Posterior vena cava (tissue), 2 donors: ENCODE measurements around the gene TMTC1. TPM values are rescaled to one million over a fixed set of nuclear protein-coding genes. Genes with fewer than 3 reads are reported as not detected.

Experiments used
- DNase-seq: peaks from one replicate; pipeline ENCODE4 v3.0.0-alpha.2; 2020; ENCODE audit warnings: low spot score
- intact Hi-C, 2 donors: fragments of 100-400 bp; cut with DNase I; formaldehyde crosslinking; loops; one replicate each; pipeline versions ENCODE4 v1.14.1 to v1.14.2; 2022 to 2023
- total RNA-seq, 2 donors: library from RNA; stranded (reverse); fragmentation: NEBNext Ultra II Directional; extraction: Animal tissue kit (Norgen Biotek cat#: 25700); gene quantifications; one replicate each; pipeline ENCODE4 v1.2.1, GENCODE V29; 2021
- donor health status: DM: yes; HTN: yes; CAD: no.
- donor health status: DM: yes; HTN: yes; CAD: no.

The TMTC1 gene
- total RNA-seq, 2 donors from 2014 or later: 54.7 to 63.8 TPM

- DNase-seq: no peak
- intact Hi-C loops: no loop called here
These were observed 56.9 kb downstream of the TMTC1 start for GRCh38 chr12:29726741-29727348.

DNA sequence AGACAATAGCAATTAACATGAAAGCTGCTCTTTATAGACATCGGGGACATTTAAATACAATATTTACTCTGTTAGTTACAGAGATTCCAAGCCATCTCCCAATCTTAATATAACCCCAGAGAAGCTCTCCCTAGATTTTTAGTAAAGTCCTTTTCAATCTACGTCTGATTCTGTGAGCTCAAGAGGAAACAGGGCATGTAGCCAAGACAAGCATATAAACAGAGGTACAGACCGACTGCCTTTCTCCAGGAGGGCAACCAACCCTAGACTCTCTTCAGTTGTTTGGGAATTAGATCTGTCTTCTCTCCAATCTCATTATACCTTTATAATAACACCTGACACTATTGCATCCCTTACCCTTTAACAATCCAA, 57.4 kb downstream of the TMTC1 start:
- no peak for DNase-seq
- intact Hi-C loops: no loop called here

GRCh38 chr12:29725587-29726320, 58.0 kb downstream of the TMTC1 start:
- intact Hi-C loops: no loop called here
- DNase-seq: no peak

- DNase-seq: no peak
- intact Hi-C loops: no loop called here
These were observed 61.6 kb downstream of the TMTC1 start for GRCh38 chr12:29722164-29722563.

DNA sequence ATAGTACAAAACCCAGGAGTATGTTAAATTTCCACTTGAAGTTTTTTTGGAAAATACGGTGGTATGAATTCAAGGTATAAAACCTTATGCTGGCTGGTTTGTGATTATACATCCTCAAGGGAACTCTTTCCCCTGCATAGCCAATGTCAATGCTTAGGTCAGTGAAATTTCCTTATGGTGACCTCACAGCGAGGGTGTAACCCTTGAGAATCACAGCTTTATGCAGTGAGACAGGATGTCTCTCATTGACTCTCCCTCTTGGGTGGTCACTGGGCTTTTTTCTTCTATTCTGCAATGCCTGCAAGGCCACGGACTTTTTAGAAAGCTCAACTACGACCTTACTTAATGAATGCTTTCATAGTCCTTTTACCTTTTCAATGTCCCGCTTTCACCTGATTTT, 64.4 kb downstream of the TMTC1 start:
- intact Hi-C loops: no loop called here
- DNase-seq: no peak

DNA sequence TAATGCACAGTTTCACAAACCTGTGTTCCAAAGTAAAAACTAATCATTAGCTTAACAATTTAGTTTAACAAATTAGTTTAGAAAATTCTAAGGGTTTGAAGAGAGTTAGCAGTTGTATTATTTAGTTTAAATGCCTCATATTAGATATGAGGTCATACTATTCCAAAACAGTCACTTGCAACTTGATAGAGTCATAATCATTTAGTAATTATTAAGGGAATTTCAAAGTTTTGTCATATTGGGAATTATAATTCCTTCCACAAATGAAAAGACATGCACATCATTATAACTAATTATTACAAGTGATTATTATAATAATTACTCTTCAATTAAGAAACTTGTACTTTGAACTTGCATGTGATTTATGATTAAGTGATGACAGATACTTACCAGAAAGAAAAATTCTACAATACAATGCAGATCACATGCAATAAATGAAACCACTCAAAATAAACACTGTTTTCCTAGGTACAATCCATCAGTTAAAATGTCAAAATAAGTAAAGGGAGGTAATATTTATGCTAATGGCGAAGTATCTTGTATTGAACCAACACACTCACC, 66.1 kb downstream of the TMTC1 start:
- no peak for DNase-seq
- intact Hi-C loops: no loop called here

DNA sequence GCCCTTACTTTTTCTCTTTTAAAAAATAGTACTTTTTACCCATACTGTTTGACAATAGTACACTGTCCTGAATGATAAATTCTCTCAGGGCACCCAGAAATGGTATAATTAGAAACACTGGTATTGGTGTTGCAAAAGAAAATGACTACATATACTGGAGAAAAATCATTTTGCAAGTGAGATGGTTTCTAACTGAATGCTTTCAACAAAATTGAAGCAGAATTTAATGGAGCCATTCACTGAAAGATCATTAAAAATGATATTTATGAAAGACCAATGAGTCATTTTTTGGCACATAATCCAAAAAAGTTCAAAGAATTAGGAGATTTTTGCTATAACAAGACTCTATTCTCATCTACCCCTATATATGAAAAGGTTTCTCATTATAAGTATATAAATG, 68.8 kb downstream of the TMTC1 start:
- DNase-seq: no peak
- intact Hi-C loops: no loop called here

DNA sequence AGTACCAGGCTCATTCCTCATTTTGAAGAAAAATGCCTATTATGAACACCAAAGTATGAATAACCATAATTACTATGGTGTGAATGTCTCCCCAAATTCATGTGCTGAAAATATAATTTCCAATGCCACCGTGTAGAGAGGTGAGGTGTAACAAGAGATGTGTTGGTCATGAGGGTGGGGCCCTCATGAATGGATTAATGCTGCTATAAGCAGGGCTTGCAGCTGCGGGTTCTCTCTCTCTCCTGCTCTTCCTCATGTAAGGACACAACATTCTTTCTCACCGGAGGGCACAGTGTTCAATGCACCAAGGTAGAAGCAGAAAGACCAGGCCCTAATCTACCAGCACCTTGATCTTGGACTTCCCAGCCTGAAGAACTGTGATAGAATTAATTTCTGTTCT, 70.0 kb downstream of the TMTC1 start:
- DNase-seq: no peak
- intact Hi-C loops: no loop called here

- no peak for DNase-seq
- intact Hi-C loops: no loop called here
These were observed 72.4 kb downstream of the TMTC1 start for GRCh38 chr12:29711381-29711780.

- intact Hi-C loops: no loop called here
- no peak for DNase-seq
These were observed 73.6 kb downstream of the TMTC1 start for GRCh38 chr12:29710104-29710503.

DNA sequence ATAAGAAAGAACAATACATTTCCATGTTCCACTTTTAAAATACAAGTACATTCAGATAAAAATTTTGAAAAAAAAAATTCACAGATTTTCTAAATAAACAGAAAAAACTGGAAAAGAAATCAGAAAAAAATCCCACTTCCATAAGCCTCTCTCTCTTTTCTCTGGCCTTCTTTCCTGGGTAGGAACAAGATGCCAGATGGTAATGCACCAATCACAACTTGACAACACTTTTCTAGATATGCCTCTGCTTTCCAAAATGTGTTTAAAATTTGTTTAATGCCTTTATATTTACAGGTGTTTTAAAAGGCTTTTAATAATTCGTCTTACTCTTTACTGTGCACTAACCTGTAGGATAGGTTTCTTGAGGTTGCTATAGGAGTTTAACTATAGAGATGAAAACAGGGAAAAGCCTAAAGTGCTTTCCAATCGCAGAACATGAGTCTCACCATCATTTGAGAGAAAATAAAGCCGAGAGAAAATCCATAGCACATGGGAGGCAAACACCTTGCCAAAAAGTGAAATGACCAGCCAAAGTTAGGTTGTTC, 74.2 kb downstream of the TMTC1 start:
- intact Hi-C loops: no loop called here

DNA sequence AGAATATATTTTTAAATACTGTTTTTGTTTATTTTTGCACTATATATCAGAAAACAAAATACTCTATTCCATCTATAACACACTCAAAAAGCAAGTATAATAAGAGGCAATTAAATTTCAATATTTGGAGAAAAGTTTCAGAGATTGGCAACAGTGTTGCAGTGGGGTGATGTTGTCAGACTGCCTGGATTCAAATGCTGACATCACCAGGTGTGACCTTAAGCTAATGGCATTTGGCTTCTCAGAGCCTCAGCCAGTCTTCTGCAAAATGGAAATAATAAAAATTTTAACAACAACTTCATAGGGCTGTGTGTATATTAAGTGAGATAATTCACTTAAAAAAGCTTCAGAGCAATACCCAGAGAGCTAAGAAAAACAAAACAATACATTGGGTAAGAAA, 74.7 kb downstream of the TMTC1 start:
- intact Hi-C loops: no loop called here
- DNase-seq: no peak

More for the DNA sequence above, 74.2 kb downstream of the TMTC1 start:
- DNase-seq: no peak

GRCh38 chr12:29707846-29708245, 75.9 kb downstream of the TMTC1 start:
- intact Hi-C loops: no loop called here
- no peak for DNase-seq

- intact Hi-C loops: no loop called here
- DNase-seq: no peak
These were observed 77.4 kb downstream of the TMTC1 start for GRCh38 chr12:29706311-29706710.

DNA sequence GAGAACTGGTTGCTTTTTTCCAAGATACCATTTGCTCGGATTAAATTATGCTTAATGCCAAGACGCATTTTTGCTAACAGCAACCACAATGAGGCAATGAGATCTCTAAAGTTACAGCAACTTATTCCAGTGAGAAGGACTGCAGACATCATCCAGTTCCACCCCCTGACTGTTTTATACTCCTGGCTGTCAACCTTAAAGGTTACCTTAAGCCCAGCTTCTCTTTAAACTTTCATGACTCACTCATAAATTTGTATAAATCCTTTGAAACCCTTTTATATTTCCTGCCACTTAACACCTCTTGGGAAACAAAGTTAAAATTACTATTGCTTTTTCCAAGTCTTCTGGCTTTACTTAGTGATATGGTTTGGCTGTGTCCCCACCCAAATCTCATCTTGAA, 80.2 kb downstream of the TMTC1 start:
- intact Hi-C loops: no loop called here
- DNase-seq: no peak

DNA sequence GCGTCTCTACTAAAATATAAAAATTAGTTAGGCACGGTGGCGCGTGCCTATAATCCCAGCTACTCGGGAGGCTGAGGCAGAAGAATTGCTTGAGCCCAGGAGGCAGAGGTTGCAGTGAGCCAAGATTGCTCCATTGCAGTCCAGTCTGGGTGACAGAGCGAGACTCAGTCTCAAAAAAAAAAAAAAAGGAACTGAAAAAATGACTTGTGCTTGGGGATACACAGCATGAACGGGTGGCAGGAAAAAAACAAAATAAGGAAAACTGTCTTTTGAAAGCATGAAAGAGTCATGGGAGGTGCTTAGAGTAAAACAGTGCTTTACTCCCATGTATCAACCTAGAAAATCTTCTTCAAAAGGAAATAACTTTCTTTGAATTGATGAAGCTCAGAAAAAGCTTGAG, 80.8 kb downstream of the TMTC1 start:
- intact Hi-C loops: no loop called here

DNA sequence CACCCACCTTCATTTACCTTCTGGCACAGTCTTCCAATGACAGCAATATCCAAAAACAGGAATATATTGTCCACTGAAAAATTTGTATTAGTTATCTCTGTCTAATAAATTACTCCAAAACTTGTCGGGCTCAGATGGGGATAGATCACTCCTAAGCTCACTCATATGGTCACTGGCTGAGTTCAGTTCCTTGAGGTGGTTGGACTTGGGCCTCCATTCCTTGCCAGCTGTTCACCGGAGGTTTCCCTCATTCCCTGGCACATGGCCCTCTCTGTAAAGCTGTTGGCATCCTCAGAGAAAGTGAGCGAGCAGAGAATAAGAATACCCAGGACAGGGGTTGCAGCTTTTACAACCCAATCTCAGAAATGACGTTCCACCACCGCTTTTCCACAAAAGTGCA, 81.5 kb downstream of the TMTC1 start:
- intact Hi-C loops: no loop called here
- no peak for DNase-seq

More for the DNA sequence above, 80.8 kb downstream of the TMTC1 start:
- DNase-seq: no peak

DNA sequence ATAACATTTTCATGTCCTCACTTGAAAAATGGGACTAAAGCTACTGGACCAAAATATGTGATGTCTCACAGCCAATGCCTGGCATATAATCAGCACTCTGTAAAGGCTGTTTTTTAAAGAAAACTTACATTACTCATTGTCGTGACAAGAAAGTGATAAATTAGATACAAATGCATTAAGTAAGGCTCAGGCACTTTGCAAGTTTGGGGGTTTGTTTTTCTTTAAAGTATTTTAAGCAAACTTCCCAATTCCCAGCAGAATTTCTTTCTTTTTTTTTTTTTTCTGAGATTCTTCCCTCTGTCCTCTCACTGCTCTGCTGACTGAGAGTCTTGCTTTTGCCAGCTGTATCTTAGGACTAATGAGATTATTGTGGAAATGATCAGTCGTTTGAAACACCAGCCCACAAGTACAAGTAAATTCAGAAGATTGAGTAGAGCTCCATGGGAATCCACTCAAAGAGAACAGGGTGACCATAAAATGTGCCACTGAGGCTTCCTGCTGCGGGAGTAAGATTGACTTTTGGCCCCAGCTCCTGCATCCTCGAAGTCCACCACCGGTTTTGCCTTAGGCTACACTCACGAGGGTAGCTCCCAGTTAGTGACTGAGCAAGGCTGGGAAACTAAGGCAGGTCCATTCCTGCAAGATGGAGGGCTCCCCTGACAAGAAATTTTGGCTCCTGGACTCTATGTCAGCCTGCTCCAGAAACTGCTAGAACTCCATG, 82.8 kb downstream of the TMTC1 start:
- intact Hi-C loops: no loop called here
- no peak for DNase-seq

DNA sequence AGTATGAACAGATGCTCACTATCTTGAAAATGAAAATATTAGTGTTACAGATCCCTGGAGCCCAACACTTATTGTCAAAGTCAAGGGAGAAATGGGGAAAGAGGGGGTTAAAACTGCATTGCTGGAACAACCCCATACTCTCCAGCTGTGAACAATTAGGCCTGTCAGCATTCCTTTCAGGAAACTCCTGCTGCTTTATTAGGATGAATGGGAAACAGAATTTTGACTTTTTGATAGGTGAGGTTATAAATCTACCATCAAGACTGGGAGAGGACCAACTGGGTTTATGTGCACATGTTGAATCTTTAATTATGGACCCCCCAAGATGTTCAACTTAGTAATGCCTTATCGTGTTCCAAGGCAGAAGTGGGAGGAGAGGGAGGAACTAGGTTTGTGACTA, 85.0 kb downstream of the TMTC1 start:
- DNase-seq: no peak
- intact Hi-C loops: no loop called here

GRCh38 chr12:29695800-29696199, 87.9 kb downstream of the TMTC1 start:
- intact Hi-C loops: no loop called here
- DNase-seq: no peak
